Type B pancreatic cell (in vitro differentiated cells): Measurements from ENCODE around the gene REEP6. TPM values are rescaled to one million over a fixed set of nuclear protein-coding genes. Genes with fewer than 3 reads are reported as not detected.

Experiments used
- DNase-seq: peaks from one replicate; pipeline ENCODE4 v3.0.0; 2021; ENCODE audit warnings: mixed read lengths; ENCODE audit not compliant: unreplicated experiment; ENCODE audit errors: extremely low spot score
- H3K27ac Mint-ChIP-seq: 2 replicates; pipeline ENCODE4 v1.8.0; 2021; ENCODE audit warnings: mild to moderate bottlenecking, mixed read lengths
- H3K27me3 Mint-ChIP-seq: 2 replicates; pipeline ENCODE4 v1.8.0; 2021; ENCODE audit warnings: mixed read lengths
- H3K36me3 Mint-ChIP-seq: 2 replicates; pipeline ENCODE4 v1.8.0; 2021; ENCODE audit warnings: mixed read lengths
- H3K4me1 Mint-ChIP-seq: one replicate; pipeline ENCODE4 v1.8.0; 2021; ENCODE audit warnings: mixed read lengths; ENCODE audit not compliant: unreplicated experiment
- H3K4me3 Mint-ChIP-seq: 2 replicates; pipeline ENCODE4 v1.8.0; 2021; ENCODE audit warnings: mild to moderate bottlenecking, mixed read lengths
- H3K9me3 Mint-ChIP-seq: 2 replicates; pipeline ENCODE4 v1.8.0; 2021; ENCODE audit warnings: mixed read lengths
- total RNA-seq: library from RNA; stranded (reverse); gene quantifications from 2 replicates; pipeline ENCODE4 v1.2.1, GENCODE V29; 2021; ENCODE audit warnings: low replicate concordance
- TF ChIP-seq, protein P1 (sequence below): fragments of 200-600 bp; sonication (generic); conservative IDR thresholded peaks from 2 replicates; pipeline ENCODE4 v1.5.0; 2021; ENCODE audit warnings: antibody characterized with exemption, mild to moderate bottlenecking

REEP6 gene
- total RNA-seq, 1 donor from 2014 or later = 17.3 TPM

DNA sequence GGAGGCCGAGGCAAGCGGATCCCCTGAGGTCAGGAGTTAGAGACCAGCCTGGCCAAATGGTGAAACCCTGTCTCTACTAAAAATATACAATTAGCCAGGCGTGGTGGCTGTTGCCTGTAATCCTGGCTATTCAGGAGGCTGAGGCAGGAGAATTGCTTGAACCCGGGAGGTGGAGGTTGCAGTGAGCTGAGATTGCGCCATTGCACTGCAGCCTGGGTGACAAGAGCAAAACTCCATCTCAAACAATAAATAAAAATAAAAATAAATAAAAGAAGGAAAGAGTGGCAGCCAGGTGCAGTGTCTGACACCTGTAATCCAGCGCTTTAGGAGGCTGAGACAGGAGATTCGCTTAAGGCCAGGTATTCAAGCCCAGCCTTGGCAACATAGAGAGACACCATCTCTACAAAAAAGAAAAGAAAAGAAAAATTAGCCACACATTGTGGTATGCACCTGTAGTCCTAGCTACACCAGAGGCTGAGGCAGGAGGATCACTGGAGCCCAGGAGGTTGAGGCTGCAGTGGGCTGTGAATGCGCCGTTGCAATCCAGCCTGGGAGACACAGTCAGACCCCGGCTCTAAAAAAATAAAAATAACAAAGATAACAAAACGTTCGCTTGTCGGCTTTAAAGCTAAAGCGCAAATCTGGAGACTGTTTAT, 11.6 kb downstream of the REEP6 start:
- Mint-ChIP-seq H3K9me3 (peaks cover under 1% of the 10 kb centered on the region), H3K4me3 (no peak overlapping the region), H3K27ac (no peak overlapping the region), H3K36me3 (no peaks in the 10 kb centered on the region), H3K27me3 (peaks cover 31% of the 10 kb centered on the region), H3K4me1 (peaks cover 1% of the 10 kb centered on the region)
- no peak for DNase-seq
- TF ChIP-seq, protein P1, sequence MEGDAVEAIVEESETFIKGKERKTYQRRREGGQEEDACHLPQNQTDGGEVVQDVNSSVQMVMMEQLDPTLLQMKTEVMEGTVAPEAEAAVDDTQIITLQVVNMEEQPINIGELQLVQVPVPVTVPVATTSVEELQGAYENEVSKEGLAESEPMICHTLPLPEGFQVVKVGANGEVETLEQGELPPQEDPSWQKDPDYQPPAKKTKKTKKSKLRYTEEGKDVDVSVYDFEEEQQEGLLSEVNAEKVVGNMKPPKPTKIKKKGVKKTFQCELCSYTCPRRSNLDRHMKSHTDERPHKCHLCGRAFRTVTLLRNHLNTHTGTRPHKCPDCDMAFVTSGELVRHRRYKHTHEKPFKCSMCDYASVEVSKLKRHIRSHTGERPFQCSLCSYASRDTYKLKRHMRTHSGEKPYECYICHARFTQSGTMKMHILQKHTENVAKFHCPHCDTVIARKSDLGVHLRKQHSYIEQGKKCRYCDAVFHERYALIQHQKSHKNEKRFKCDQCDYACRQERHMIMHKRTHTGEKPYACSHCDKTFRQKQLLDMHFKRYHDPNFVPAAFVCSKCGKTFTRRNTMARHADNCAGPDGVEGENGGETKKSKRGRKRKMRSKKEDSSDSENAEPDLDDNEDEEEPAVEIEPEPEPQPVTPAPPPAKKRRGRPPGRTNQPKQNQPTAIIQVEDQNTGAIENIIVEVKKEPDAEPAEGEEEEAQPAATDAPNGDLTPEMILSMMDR = no peak

DNA sequence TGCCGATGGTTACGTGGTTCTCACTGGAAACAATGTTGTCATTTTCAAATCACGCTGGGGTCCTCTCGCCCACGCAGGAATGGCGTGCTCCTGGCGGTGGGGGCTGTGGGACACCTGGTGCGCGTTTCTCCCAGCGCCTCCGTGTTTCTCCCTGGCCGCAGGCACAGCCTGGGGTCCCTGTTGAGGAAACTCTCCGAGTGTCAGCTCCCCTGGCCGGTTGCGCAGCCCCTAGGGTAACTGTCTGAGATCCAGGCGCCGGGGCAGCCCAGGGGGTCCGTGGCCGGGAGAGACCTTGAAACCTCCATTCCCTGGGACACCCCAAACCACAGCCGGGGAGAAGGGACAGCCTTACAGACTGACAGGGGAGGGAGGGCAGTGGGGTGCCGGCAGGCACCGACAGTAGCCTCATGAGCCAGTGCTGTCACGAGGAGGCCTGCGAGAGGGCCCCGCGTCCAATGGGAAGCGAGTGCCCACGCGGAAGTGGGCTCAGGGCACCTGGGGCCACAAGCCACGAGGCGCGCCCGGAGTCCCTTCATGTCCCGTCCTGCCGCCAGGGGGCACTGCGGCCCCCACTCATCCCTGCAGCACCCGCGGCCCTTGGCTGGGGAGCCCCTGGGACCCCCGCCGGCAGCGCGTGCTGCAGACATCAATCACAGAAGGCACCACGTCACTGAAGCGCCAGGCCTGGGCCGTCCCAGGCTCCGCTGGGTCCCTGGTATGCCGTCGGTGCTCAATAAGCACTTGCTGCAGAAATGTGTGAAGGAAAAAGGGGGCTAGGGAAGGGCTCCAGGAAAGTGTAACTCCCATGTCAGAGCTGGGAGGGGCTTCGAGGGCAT, 12.3 kb downstream of the REEP6 start:
- Mint-ChIP-seq H3K4me1 (peaks cover 5% of the 10 kb centered on the region), H3K27me3 (peaks cover 35% of the 10 kb centered on the region), H3K36me3 (no peaks in the 10 kb centered on the region), H3K27ac (no peak overlapping the region), H3K9me3 (peaks cover 3% of the 10 kb centered on the region), H3K4me3 (no peak overlapping the region)
- TF ChIP-seq, protein P1 = peak; percentile 87
- peak; percentile 76 for DNase-seq

DNA sequence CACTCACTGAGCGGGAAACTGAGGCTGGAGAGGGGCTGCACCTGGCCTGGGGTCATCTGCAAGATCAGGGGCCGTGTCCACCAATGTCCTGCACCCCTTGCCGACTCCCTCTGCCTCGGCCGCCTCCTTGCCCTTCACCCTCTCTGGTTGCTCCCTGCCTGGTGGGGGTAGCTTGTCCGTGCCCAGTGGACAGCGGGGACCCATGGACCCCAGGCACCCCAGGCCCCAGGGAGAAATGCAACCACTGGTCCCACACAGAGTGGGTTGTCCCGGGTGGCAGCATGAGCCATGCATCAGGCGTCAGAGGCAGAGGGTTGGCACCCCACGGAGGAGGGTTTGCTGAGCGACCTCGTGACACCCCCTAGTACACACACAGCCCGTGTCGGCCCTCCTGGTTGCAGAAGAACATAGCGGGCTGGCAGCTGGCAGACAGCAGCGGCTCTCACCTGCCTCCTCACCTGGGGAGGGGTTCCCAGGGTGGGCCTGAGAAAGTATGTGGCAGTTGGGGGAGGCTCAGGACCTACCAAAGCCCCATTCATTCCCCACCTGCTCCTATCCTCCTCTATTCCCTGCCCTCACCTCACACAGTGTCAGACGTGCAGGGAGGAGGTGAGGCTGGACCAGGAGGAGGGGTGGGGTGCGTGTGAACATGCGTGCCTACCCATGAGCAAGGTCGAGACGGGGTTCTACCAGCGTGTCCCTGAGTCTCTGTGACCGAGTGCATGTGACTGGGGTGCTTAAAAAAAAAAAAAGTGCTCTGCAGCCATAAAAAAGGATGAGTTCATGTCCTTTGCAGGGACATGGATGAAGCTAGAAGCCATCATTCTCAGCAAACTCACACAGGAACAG, 13.2 kb downstream of the REEP6 start:
- Mint-ChIP-seq H3K27me3 (peaks cover 35% of the 10 kb centered on the region), H3K4me1 (peaks cover 5% of the 10 kb centered on the region), H3K36me3 (no peaks in the 10 kb centered on the region), H3K27ac (no peak overlapping the region), H3K4me3 (no peak overlapping the region), H3K9me3 (peaks cover 3% of the 10 kb centered on the region)
- TF ChIP-seq, protein P1 = no peak
- no peak for DNase-seq

- peaks cover 40% of the 10 kb centered on the region for H3K27me3 Mint-ChIP-seq
- peaks cover 3% of the 10 kb centered on the region for H3K9me3 Mint-ChIP-seq
- TF ChIP-seq, protein P1 = no peak
- H3K36me3 Mint-ChIP-seq = no peaks in the 10 kb centered on the region
- no peak overlapping the region for H3K4me3 Mint-ChIP-seq
- peaks cover 9% of the 10 kb centered on the region for H3K4me1 Mint-ChIP-seq
- DNase-seq = no peak
- no peak overlapping the region for H3K27ac Mint-ChIP-seq
These were observed 14.0 kb downstream of the REEP6 start for GRCh38 chr19:1505012-1505411.

DNA sequence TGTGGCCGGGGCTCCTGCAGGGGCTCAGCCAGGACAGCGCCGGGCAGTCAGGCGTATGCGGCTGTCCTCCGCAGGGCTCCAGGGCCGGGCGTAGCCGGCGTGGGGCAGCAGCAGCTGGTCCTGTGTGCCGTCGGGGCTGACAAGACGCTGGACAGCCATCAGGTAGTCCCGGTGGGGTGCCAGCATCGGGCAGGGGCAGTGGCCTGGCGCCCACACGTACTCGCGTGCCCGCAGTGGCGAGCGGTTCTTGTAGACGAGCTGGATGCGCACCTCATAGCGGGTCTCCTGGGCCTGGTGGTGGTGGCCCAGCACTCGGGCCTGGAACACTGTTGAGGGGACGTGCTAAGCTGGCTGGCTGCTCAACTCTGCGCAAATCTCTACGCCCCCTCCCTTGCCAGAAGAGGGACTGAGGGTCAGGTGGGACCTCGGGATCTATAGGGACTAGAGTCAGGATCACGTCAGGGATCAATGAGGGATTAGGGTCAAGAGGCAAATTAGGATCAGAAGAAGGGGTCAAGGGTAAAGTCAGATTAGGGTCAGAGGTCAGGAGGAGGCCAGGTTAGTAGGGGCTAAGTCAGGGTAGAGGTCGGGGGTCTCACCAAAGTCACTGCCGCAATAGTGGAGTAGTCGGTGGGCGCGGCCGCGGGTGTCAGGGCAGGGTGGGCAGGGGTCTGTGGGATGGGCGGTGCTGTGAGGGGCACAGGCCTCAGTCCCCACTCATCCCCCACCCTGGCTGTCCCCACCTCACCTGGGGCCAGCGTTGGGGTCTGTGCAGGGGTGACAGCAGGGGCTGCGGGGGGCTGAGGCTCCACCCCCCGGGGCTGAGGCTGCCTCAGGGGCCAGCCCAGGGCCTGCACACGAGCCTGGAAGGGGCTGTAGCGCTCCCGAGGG, 15.3 kb downstream of the REEP6 start:
- Mint-ChIP-seq H3K4me3 (peak overlapping the region; percentile 63), H3K36me3 (no peaks in the 10 kb centered on the region), H3K9me3 (peaks cover 3% of the 10 kb centered on the region), H3K27me3 (peaks cover 45% of the 10 kb centered on the region), H3K27ac (peak overlapping the region; percentile 59), H3K4me1 (peaks cover 11% of the 10 kb centered on the region)
- TF ChIP-seq, protein P1 = no peak
- no peak for DNase-seq
